LNCaP clone FGC (cell line): ENCODE measurements around the gene EXOSC2.

ENCODE experiments used
- DNase-seq: peaks from one replicate; pipeline ENCODE4 v3.0.0-alpha.2; 2011; ENCODE audit warnings: low read depth
- H3K4me3 ChIP-seq: 2 replicates; pipeline ENCODE4 v1.5.1; 2011; ENCODE audit warnings: mild to moderate bottlenecking, low read depth, low read length, control low read depth
- CTCF ChIP-seq: IDR thresholded peaks from 2 replicates; pipeline ENCODE4 v1.5.1; 2012; ENCODE audit warnings: mild to moderate bottlenecking; ENCODE audit not compliant: control insufficient read depth, insufficient read depth; ENCODE audit errors: extremely low read depth

EXOSC2 gene

GRCh38 chr9:130718562-130718961 lies 25.0 kb downstream of the EXOSC2 start:
- no peak for TF ChIP-seq CTCF
- DNase-seq: no peak
- H3K4me3 ChIP-seq: no peak overlapping the region

DNA sequence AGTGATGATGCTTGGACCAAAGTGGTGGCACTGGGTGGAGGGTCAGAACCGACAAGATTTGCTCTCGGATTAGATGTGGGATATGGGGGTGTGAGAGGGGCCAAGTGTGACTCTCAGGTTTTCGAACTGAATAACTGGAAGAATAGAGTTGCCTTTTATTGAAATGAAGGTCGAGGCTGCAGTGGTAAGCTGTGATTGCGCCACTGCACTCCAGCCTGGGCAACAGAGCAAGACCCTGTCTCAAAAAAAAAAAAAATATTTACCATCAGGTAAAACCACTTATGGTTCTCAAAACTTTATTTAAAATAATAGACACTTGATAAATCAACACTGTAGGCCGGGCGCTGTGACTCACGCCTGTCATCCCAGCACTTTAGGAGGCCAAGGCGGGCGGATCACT lies 27.2 kb downstream of the EXOSC2 start:
- TF ChIP-seq CTCF: no peak
- H3K4me3 ChIP-seq: no peak overlapping the region
- no peak for DNase-seq

DNA sequence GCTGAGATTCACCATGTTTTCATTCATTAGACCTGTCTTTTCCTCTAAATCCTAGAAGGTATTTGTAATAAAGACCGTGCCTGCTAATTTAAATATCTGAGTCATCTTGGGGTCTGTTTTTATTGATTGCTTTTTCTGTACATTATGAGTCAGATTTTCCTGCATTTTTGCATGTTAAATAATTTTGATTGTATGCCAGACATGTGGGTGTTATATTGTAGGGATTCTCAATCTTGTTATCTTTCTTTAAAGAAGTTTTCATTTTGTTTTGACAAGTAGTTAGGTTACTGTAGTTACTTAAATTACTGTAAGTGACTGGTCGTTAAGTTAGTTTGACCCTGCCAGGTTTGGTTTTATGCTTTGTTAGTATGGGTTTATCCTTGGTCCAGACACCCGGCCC lies 35.1 kb downstream of the EXOSC2 start:
- no peak overlapping the region for H3K4me3 ChIP-seq
- DNase-seq: no peak
- no peak for TF ChIP-seq CTCF

DNA sequence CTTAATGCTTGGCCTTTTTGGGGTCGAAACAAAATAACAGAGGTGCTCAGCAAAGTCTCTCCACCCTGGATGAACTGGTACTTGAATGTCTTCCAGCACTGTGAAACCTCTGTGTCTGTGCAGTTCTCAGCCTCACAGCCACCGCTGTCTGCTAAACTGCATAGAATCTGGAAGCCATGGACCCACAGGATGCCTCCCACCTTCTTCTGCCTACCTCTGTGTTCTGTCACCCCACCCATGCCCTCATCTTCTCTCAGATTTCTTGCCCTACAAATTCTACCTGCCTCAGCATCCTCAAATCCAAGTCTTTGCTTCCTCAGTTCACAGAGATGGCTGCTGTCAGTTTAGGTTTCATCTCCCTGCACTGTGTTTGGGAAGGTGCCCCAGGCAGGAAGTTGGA lies 35.6 kb downstream of the EXOSC2 start:
- no peak for TF ChIP-seq CTCF
- H3K4me3 ChIP-seq: no peak overlapping the region
- no peak for DNase-seq

DNA sequence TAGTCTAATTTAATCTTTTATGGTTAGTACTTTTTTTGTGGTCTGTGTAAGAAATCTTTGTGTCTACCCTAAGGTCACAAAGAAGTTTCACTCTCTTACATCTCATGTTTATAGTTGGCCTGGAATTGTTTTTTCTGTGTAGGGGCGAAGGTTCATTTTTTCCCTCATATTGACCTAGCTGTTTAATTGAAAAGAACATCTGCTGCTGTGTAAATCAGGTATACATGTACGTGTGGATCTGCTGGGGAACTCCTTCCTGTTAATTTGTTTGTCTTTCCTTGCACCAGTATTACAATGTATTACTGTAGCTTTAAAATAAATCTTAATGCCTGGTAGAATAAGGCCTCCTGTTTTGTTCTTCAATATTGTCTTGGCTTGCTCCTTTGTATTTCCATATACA lies 37.8 kb downstream of the EXOSC2 start:
- no peak for TF ChIP-seq CTCF

DNA sequence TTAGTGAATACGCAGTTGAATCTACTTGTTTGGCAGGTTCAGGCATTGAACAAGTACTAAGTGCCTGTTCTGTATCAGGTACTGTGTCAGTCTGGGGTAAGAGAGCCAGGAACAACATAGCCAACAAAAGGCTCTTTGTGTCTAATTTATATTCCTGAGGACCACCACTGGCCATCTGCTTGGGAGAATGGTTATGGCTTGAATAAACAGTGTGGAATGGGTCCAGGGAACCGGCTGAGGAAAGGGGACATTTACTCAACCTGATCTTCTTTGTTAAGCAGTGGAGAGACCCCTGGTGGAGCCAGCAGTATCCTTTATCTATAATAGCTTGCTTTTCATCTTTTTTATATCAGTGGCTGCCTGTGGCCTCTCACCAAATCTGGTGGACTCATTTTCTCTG lies 38.6 kb downstream of the EXOSC2 start:
- DNase-seq: no peak
- no peak for TF ChIP-seq CTCF
- H3K4me3 ChIP-seq: no peak overlapping the region

More for the DNA sequence above, 37.8 kb downstream of the EXOSC2 start:
- no peak overlapping the region for H3K4me3 ChIP-seq
- DNase-seq: peak; percentile 65

- DNase-seq: peak; percentile 49
- TF ChIP-seq CTCF: no peak
- H3K4me3 ChIP-seq: peak overlapping the region; percentile 3; the same call in 1 of the 2 replicates
Measured at GRCh38 chr9:130732793-130733221, 39.2 kb downstream of the EXOSC2 start.
